Right cardiac atrium (tissue), 5 donors: ENCODE measurements around the gene NEMP1. TPM values are rescaled to one million over a fixed set of nuclear protein-coding genes. Genes with fewer than 3 reads are reported as not detected.

Experiments
- ATAC-seq, 2 donors: fragments of 200-7000 bp; cut with Tn5 transposase; one replicate each; pipeline versions ENCODE4 v1.8.0 to v1.9.1; 2020; ENCODE audit warnings: moderate library complexity in 2 of 2, mild to moderate bottlenecking in 1 of 2
- DNase-seq, 3 donors: peaks; one replicate each; pipeline ENCODE4 v3.0.0-alpha.2; 2020
- H3K27ac ChIP-seq: one replicate; pipeline ENCODE4 v1.5.1; 2013; ENCODE audit warnings: mild to moderate bottlenecking, low read length, control low read depth, moderate library complexity
- H3K27me3 ChIP-seq: one replicate; pipeline ENCODE4 v1.6.1; 2013; ENCODE audit not compliant: control insufficient read depth, insufficient read depth
- H3K4me1 ChIP-seq: one replicate; pipeline ENCODE4 v1.6.1; 2013; ENCODE audit warnings: low read length; ENCODE audit not compliant: control insufficient read depth, insufficient read depth
- H3K4me3 ChIP-seq: one replicate; pipeline ENCODE4 v1.5.1; 2013; ENCODE audit warnings: low read length, control low read depth
- H3K9me3 ChIP-seq: one replicate; pipeline ENCODE4 v1.6.1; 2013; ENCODE audit warnings: low read length; ENCODE audit not compliant: control insufficient read depth
- WGBS: extraction: QIAGEN DNeasy Blood & Tissue Kit; methylation state at CpG from one replicate; pipeline ENCODE4 v1.1.7; 2013; 5-methylcytosine and 5-hydroxymethylcytosine counted together
- intact Hi-C, 4 donors: fragments of 100-400 bp; cut with DNase I; formaldehyde crosslinking; loops; one replicate each; pipeline versions ENCODE4 v1.11.0 to v1.14.0; 2022 to 2023
- polyA plus RNA-seq: library from polyadenylated mRNA; stranded (reverse); fragments of 200-250 nt; gene quantifications from one replicate; pipeline ENCODE4 v1.2.3, GENCODE V29; 2013
- total RNA-seq, 4 donors: library from RNA; stranded (reverse); fragmentation: NEBNext Ultra II Directional; extraction: Animal tissue kit (Norgen Biotek cat#: 25700); gene quantifications; one replicate each; pipeline ENCODE4 v1.2.1, GENCODE V29; 2021
- donor health status: healthy with polysubstance abuse.
- donor health status: DM: no; HTN: yes; CAD: no.
- donor health status: DM: no; HTN: no; CAD: no.
- donor health status: DM: no; HTN: yes; CAD: no; lungs with severe emphysema.
- donor health status: DM: yes; HTN: yes; CAD: no.

Gene NEMP1
- total and polyA plus RNA-seq, 5 donors, result 1.6 to 6.1 (median 4.7) TPM

- H3K4me3 ChIP-seq, result no peak overlapping the region
- DNase-seq (peak in 1 of 3 donors; percentile 32), ATAC-seq (no peak)
- WGBS, result 82% methylated on average over 3 of the region's 3 CpGs
- H3K27ac ChIP-seq, result no peak overlapping the region
- H3K9me3 ChIP-seq, result no peaks in the 10 kb centered on the region
- no peaks in the 10 kb centered on the region for H3K27me3 ChIP-seq
- intact Hi-C loops, result no loop called here
- peaks cover 4% of the 10 kb centered on the region for H3K4me1 ChIP-seq
Observed at GRCh38 chr12:57095440-57095839, 16.8 kb upstream of the NEMP1 start.

DNA sequence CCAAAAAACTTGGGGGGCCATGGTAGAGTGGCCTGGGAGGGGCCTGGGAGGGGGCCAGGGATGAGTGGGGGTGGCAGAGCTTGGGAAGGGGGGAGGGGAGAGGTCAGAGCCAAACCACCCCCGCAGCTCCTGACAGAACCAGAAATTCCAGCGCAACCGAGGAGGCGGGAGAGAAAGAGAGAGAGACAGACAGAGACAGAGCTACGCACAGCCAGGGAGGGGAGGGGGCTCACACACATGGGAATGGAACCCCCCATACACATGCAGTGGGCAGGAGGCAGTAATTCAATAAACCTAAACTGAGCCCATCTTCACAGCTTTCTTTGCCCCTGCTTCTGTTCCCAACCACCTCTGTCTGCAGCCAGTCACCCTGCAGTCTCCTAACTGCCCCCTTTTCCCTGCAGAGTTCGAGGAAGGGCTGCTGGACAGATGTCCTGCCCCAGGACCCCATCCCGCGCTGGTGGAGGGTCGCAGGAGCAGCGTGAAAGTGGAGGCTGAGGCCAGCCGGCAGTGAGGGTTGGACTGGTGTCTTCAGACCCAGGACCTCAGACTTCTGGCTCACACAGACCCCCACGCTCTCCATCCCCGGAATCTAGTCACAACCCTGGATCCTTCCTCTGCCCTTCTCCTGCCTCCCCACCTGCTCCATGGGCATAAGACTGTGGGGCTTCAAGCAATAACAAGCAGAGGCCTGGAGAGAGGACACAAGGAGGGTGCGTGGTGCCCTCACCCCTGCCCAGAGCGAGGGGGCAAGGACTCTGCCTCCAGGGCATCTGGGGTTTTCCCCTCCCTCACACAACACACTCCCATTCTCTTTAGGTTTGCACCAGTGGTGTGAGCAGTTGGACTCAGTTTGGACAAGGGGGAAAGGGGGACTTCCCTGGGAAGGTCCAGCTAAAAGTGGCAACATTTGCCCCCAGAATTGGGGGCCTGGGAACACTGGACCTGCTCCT lies 15.9 kb upstream of the NEMP1 start:
- H3K27ac ChIP-seq, result peak overlapping the region; percentile 40
- H3K9me3 ChIP-seq, result no peaks in the 10 kb centered on the region
- intact Hi-C loops, result no loop called here
- H3K27me3 ChIP-seq, result no peaks in the 10 kb centered on the region
- H3K4me1 ChIP-seq, result peaks cover 4% of the 10 kb centered on the region
- ATAC-seq (no peak), DNase-seq (peak in 1 of 3 donors; percentile 60)
- no peak overlapping the region for H3K4me3 ChIP-seq
- WGBS, result 45% methylated on average over 15 of the region's 15 CpGs

- 36% methylated on average over 24 of the region's 24 CpGs for WGBS
- H3K4me3 ChIP-seq, result no peak overlapping the region
- DNase-seq (peak; percentile 83 to 93 (median 92)), ATAC-seq (peak; percentile 58 to 68)
- peaks cover 4% of the 10 kb centered on the region for H3K4me1 ChIP-seq
- H3K9me3 ChIP-seq, result no peaks in the 10 kb centered on the region
- no peaks in the 10 kb centered on the region for H3K27me3 ChIP-seq
- intact Hi-C loops, result no loop called here
- peak overlapping the region; percentile 9 for H3K27ac ChIP-seq
Observed at GRCh38 chr12:57093415-57094207, 15.0 kb upstream of the NEMP1 start.

DNA sequence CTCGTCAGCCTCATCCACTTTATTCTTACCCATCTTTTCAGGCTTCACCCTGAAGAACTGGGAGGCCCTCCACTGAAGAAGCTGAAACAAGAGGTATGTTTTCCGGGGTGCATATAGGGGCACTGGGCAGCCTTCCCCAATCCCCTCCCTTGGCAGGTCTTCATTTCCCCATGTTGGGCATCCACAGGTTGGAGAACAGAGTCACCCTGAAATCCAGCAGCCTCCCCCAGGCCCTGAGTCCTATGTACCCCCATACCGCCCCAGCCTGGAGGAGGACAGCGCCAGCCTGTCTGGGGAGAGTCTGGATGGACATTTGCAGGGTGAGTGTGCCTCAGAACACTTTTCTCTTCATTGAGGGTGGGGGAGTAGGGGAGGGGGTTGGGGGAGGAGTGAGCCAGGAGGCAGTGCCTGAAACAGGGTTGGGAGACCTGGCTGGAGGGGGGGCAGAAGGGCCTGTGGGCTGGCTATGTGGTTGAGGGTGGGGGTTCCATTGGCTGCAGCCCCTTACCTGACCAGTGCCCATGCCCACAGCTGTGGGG lies 14.4 kb upstream of the NEMP1 start:
- intact Hi-C loops, result no loop called here
- no peak overlapping the region for H3K4me3 ChIP-seq
- H3K9me3 ChIP-seq, result no peaks in the 10 kb centered on the region
- no peak overlapping the region for H3K27ac ChIP-seq
- peaks cover 4% of the 10 kb centered on the region for H3K4me1 ChIP-seq
- DNase-seq, result no peak
- no peaks in the 10 kb centered on the region for H3K27me3 ChIP-seq
- 72% methylated on average over 4 of the region's 4 CpGs for WGBS
- ATAC-seq, result no peak

DNA sequence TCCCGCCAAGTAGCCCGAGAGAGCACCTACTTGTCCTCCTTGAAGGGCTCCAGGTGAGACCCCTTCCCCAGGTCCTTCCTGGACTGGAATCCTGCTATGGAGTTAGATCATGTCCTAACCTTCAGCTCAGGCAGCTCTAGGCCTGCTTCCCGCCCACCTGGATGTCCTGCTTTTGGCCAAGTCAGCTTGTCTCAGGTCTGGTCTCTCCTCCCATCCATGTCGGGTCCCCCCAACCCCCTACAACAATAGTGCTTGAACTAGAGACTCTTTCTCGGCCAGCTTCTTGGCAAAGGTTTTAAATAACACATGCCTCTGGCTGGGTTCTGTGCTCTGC lies 13.9 kb upstream of the NEMP1 start:
- Histone ChIP-seq H3K9me3 (no peaks in the 10 kb centered on the region), H3K4me1 (peaks cover 4% of the 10 kb centered on the region), H3K4me3 (no peak overlapping the region), H3K27me3 (no peaks in the 10 kb centered on the region), H3K27ac (no peak overlapping the region)
- intact Hi-C loops, result no loop called here
- 73% methylated on average over 5 of the region's 5 CpGs for WGBS
- ATAC-seq (no peak), DNase-seq (peak in 1 of 3 donors; percentile 49)

DNA sequence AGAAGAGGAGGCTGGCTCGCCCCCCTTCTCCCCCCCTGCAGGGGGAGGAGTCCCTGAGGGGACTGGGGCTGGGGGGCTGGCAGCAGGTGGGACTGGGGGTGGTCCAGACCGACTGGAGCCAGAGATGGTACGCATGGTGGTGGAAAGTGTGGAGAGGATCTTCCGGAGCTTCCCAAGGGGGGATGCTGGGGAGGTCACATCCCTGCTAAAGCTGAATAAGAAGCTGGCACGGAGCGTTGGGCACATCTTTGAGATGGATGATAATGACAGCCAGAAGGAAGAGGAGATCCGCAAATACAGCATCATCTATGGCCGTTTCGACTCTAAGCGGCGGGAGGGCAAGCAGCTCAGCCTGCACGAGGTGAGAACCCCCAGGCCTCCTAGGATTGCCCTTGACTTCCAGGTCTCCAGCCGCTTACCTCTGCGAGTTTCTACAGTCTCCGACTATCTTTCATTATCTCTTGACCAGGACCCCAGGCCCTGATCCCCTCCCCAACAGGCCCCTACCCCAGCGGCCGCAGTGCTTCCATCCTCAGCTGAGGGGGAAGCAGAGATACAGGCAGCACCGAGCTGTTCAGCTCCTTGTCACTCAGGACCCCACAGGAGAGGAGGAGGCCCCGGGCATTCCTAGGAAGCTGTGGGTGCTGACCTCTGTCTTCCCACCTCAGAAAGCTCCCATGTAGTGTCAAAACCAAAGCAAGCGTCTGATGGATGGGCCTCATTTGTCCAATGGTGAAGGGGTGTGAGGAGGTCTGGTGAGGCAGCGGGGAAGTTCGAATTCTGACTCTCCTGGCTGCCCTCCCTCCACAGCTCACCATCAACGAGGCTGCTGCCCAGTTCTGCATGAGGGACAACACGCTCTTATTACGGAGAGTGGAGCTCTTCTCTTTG lies 13.3 kb upstream of the NEMP1 start:
- no peak overlapping the region for H3K27ac ChIP-seq
- peak in 2 of 3 donors; percentile 61 to 65 for DNase-seq
- no peaks in the 10 kb centered on the region for H3K9me3 ChIP-seq
- no peak overlapping the region for H3K4me3 ChIP-seq
- 66% methylated on average over 25 of the region's 25 CpGs for WGBS
- no peak for ATAC-seq
- peaks cover 4% of the 10 kb centered on the region for H3K4me1 ChIP-seq
- H3K27me3 ChIP-seq, result no peaks in the 10 kb centered on the region
- intact Hi-C loops, result no loop called here

GRCh38 chr12:57090924-57091637 lies 12.5 kb upstream of the NEMP1 start:
- DNase-seq (peak in 2 of 3 donors; percentile 78), ATAC-seq (no peak)
- WGBS, result 54% methylated on average over 22 of the region's 22 CpGs
- Histone ChIP-seq H3K4me3 (no peak overlapping the region), H3K27ac (no peak overlapping the region), H3K4me1 (peaks cover 4% of the 10 kb centered on the region), H3K27me3 (no peaks in the 10 kb centered on the region), H3K9me3 (no peaks in the 10 kb centered on the region)
- intact Hi-C loops, result no loop called here

GRCh38 chr12:57090490-57090889 lies 11.9 kb upstream of the NEMP1 start:
- H3K27ac ChIP-seq, result peak overlapping the region; percentile 37
- peak in 1 of 3 donors; percentile 49 for DNase-seq
- peaks cover 4% of the 10 kb centered on the region for H3K4me1 ChIP-seq
- 33% methylated on average over 6 of the region's 6 CpGs for WGBS
- H3K27me3 ChIP-seq, result no peaks in the 10 kb centered on the region
- peak overlapping the region; percentile 74 for H3K4me3 ChIP-seq
- ATAC-seq, result no peak
- intact Hi-C loops, result no loop called here
- no peaks in the 10 kb centered on the region for H3K9me3 ChIP-seq

DNA sequence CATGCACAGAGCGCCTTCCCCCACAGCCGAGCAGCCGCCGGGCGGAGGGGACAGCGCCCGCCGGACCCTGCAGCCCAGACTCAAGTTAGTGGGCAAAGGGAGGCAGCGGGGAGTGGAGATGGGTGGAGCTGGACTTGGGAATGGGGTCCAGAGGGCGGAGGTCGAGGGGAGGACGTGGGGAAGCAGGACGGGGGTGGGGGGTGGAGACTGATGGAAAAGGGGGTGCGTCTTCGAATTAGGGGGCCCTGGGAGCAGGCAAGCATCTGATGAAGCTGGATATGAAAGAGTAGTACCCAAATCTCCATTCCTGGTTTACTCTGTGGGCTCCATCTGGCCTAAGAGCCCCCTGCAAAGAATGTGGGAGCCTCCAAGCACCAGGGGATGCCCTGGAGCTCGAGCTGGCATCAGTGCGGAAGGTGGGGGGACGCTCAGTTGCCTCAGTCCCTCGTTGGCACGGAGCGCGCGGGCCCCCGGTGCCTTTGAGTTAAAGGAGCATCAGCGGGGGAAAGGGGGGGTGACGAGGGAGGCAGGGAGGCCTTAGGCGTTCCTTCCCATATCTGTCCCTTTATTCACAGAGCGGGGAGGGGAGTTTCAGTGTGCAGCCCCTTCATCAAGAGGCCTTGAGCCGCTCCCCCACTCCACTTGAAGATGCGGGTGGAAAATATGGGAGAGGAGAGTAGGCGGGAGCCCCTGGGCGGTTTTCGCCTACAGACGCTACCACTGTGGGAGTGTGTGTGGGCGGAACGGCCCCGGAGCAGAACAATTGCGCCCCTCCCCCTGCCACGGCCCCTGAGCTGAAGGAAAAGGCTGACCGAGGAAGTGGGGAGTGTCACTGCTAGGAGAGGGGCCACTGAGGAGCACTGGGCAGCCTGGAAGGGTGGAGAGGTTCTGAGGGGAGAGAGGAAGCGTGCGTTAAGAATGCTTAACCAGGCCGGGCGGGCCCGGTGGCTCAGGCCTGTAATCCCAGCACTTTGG lies 11.0 kb upstream of the NEMP1 start:
- DNase-seq (peak; percentile 91 to 95 (median 94)), ATAC-seq (peak; percentile 12 to 47)
- peaks cover 4% of the 10 kb centered on the region for H3K4me1 ChIP-seq
- peak overlapping the region; percentile 74 for H3K4me3 ChIP-seq
- intact Hi-C loops, result no loop called here
- peak overlapping the region; percentile 89 for H3K27ac ChIP-seq
- no peaks in the 10 kb centered on the region for H3K27me3 ChIP-seq
- H3K9me3 ChIP-seq, result no peaks in the 10 kb centered on the region
- under 1% methylated on average over 45 of the region's 45 CpGs for WGBS
